Esophagus squamous epithelium (tissue), 4 donors: ENCODE results near the gene STRADA.

Experiments used
- CTCF ChIP-seq, 6 experiments: fragments of 450-650 bp in 4 of 6; fragments of 200-600 bp in 2 of 6; sonication (generic) in 2 of 6; IDR thresholded peaks; one replicate each; pipeline ENCODE4 v1.5.1; 2016 to 2019; ENCODE audit warnings: antibody characterized with exemption in 6 of 6, mild to moderate bottlenecking in 4 of 6, moderate library complexity in 4 of 6
- POLR2A ChIP-seq, 4 donors: fragments of 450-650 bp; IDR thresholded peaks; one replicate each; pipeline ENCODE4 v1.6.1; 2017; ENCODE audit warnings: antibody characterized with exemption in 4 of 4, mild to moderate bottlenecking in 4 of 4, moderate library complexity in 3 of 4

- TF ChIP-seq CTCF (IDR thresholded peaks at IDR 0.05) (no peak), POLR2A (IDR thresholded peaks at IDR 0.05) (no peak)
Observed at GRCh38 chr17:63714550-63715277, 26.9 kb downstream of the STRADA start.
